Duodenal mucosa (tissue), 2 donors: Measurements from ENCODE around the gene CEP164.

Experiments used
- H3K27ac ChIP-seq: one replicate; pipeline ENCODE4 v1.7.0; 2013; ENCODE audit warnings: low read depth, low read length
- H3K27me3 ChIP-seq, 2 donors: one replicate each; pipeline ENCODE4 v1.7.0; 2013; ENCODE audit warnings: low read length in 2 of 2, control low read depth in 1 of 2; ENCODE audit not compliant: insufficient read depth in 2 of 2, control insufficient read depth in 1 of 2
- H3K36me3 ChIP-seq, 2 donors: one replicate each; pipeline ENCODE4 v1.7.0; 2013; ENCODE audit warnings: low read length in 2 of 2, control low read depth in 1 of 2; ENCODE audit not compliant: insufficient read depth in 2 of 2, control insufficient read depth in 1 of 2
- H3K4me1 ChIP-seq, 2 donors: one replicate each; pipeline ENCODE4 v1.7.0; 2013; ENCODE audit warnings: low read length in 2 of 2, control low read depth in 1 of 2; ENCODE audit not compliant: insufficient read depth in 2 of 2, control insufficient read depth in 1 of 2
- H3K4me3 ChIP-seq, 2 donors: one replicate each; pipeline ENCODE4 v1.7.0; 2013; ENCODE audit warnings: low read length in 2 of 2, low read depth in 1 of 2
- H3K9ac ChIP-seq, 2 donors: one replicate each; pipeline ENCODE4 v1.7.0; 2013; ENCODE audit warnings: low read length in 2 of 2, low read depth in 1 of 2
- H3K9me3 ChIP-seq, 2 donors: one replicate each; pipeline ENCODE4 v1.7.0; 2013; ENCODE audit warnings: low read length in 2 of 2, control low read depth in 1 of 2; ENCODE audit not compliant: control insufficient read depth in 1 of 2

CEP164 gene

GRCh38 chr11:117356126-117356890, 28.7 kb downstream of the CEP164 start:
- Histone ChIP-seq H3K9ac (no peak overlapping the region), H3K9me3 (no peaks in the 10 kb centered on the region), H3K4me3 (no peak overlapping the region), H3K27me3 (no peaks in the 10 kb centered on the region), H3K4me1 (no peaks in the 10 kb centered on the region), H3K36me3 (peaks cover 16 to 34% of the 10 kb centered on the region in 2 donors), H3K27ac (no peak overlapping the region)

GRCh38 chr11:117361432-117361831, 33.8 kb downstream of the CEP164 start:
- H3K4me1 ChIP-seq = no peaks in the 10 kb centered on the region
- no peak overlapping the region for H3K4me3 ChIP-seq
- H3K9ac ChIP-seq = no peak overlapping the region
- no peaks in the 10 kb centered on the region for H3K27me3 ChIP-seq
- H3K27ac ChIP-seq = no peak overlapping the region
- H3K9me3 ChIP-seq = no peaks in the 10 kb centered on the region
- H3K36me3 ChIP-seq = peaks cover 20 to 35% of the 10 kb centered on the region in 2 donors

- no peaks in the 10 kb centered on the region for H3K9me3 ChIP-seq
- H3K36me3 ChIP-seq = peaks cover 14 to 52% of the 10 kb centered on the region in 2 donors
- H3K4me3 ChIP-seq = no peak overlapping the region
- H3K27me3 ChIP-seq = no peaks in the 10 kb centered on the region
- no peak overlapping the region for H3K27ac ChIP-seq
- H3K9ac ChIP-seq = no peak overlapping the region
- H3K4me1 ChIP-seq = no peaks in the 10 kb centered on the region
Observed at GRCh38 chr11:117366248-117366647, 38.6 kb downstream of the CEP164 start.

GRCh38 chr11:117366875-117367274, 39.2 kb downstream of the CEP164 start:
- H3K4me3 ChIP-seq = no peak overlapping the region
- no peaks in the 10 kb centered on the region for H3K27me3 ChIP-seq
- H3K9me3 ChIP-seq = no peaks in the 10 kb centered on the region
- H3K9ac ChIP-seq = no peak overlapping the region
- no peaks in the 10 kb centered on the region for H3K4me1 ChIP-seq
- no peak overlapping the region for H3K27ac ChIP-seq
- peaks cover 12 to 54% of the 10 kb centered on the region in 2 donors for H3K36me3 ChIP-seq

GRCh38 chr11:117369534-117369933, 41.9 kb downstream of the CEP164 start:
- Histone ChIP-seq H3K36me3 (peaks cover 5 to 51% of the 10 kb centered on the region in 2 donors), H3K4me1 (no peaks in the 10 kb centered on the region), H3K9me3 (no peaks in the 10 kb centered on the region), H3K9ac (no peak overlapping the region), H3K4me3 (no peak overlapping the region), H3K27me3 (no peaks in the 10 kb centered on the region), H3K27ac (no peak overlapping the region)

- Histone ChIP-seq H3K27ac (no peak overlapping the region), H3K9ac (no peak overlapping the region), H3K36me3 (peaks cover 10 to 51% of the 10 kb centered on the region in 2 donors), H3K4me3 (no peak overlapping the region), H3K4me1 (no peaks in the 10 kb centered on the region), H3K9me3 (no peaks in the 10 kb centered on the region), H3K27me3 (no peaks in the 10 kb centered on the region)
Observed at GRCh38 chr11:117371453-117371852, 43.8 kb downstream of the CEP164 start.

- Histone ChIP-seq H3K4me1 (no peaks in the 10 kb centered on the region), H3K36me3 (peaks cover 5 to 38% of the 10 kb centered on the region in 2 donors), H3K27ac (no peak overlapping the region), H3K9me3 (no peaks in the 10 kb centered on the region), H3K9ac (no peak overlapping the region), H3K27me3 (no peaks in the 10 kb centered on the region), H3K4me3 (no peak overlapping the region)
Observed at GRCh38 chr11:117374316-117375055, 46.8 kb downstream of the CEP164 start.

- H3K27ac ChIP-seq = no peak overlapping the region
- H3K4me3 ChIP-seq = no peak overlapping the region
- peaks cover 6 to 44% of the 10 kb centered on the region in 2 donors for H3K36me3 ChIP-seq
- H3K9ac ChIP-seq = no peak overlapping the region
- H3K9me3 ChIP-seq = no peaks in the 10 kb centered on the region
- H3K4me1 ChIP-seq = no peaks in the 10 kb centered on the region
- H3K27me3 ChIP-seq = no peaks in the 10 kb centered on the region
Observed at GRCh38 chr11:117375960-117376359, 48.3 kb downstream of the CEP164 start.

GRCh38 chr11:117376517-117376916, 48.9 kb downstream of the CEP164 start:
- Histone ChIP-seq H3K36me3 (peaks cover 8 to 44% of the 10 kb centered on the region in 2 donors), H3K9ac (no peak overlapping the region), H3K9me3 (no peaks in the 10 kb centered on the region), H3K27ac (no peak overlapping the region), H3K4me3 (no peak overlapping the region), H3K4me1 (no peaks in the 10 kb centered on the region), H3K27me3 (no peaks in the 10 kb centered on the region)
